DND-41 (cell line): Measurements from ENCODE around the gene PCSK4.
"Not testable (repeated sequence)": the region's sequence is repeated elsewhere in the genome, so short reads cannot be mapped to it uniquely, and the experiment has no call there.

ENCODE experiments used
- ATAC-seq: fragments of 200-7000 bp; cut with Tn5 transposase; 3 replicates; pipeline ENCODE4 v1.9.1; 2021; ENCODE audit warnings: low read depth; ENCODE audit not compliant: insufficient read depth
- DNase-seq: peaks from one replicate; pipeline ENCODE4 v3.0.0-alpha.2; 2020
- H2AFZ ChIP-seq: 2 replicates; pipeline ENCODE4 v1.6.0; 2012; ENCODE audit warnings: low read depth, low read length
- H3K27ac ChIP-seq: 2 replicates; pipeline ENCODE4 v1.5.1; 2012; ENCODE audit warnings: low read length, inconsistent platforms
- H3K27me3 ChIP-seq: fragments of 200-600 bp; sonication (generic); 2 replicates; pipeline ENCODE4 v1.6.0; 2012; ENCODE audit warnings: low read length, mild to moderate bottlenecking, inconsistent platforms; ENCODE audit not compliant: insufficient read depth, poor library complexity
- H3K36me3 ChIP-seq: 2 replicates; pipeline ENCODE4 v1.5.1; 2012; ENCODE audit warnings: low read length, inconsistent platforms; ENCODE audit not compliant: insufficient read depth
- H3K4me1 ChIP-seq: 2 replicates; pipeline ENCODE4 v1.5.1; 2012; ENCODE audit warnings: mild to moderate bottlenecking, low read length; ENCODE audit not compliant: insufficient read depth
- H3K4me2 ChIP-seq: 2 replicates; pipeline ENCODE4 v1.6.0; 2012; ENCODE audit warnings: mild to moderate bottlenecking, moderate library complexity, low read length, inconsistent platforms; ENCODE audit not compliant: insufficient read depth
- H3K4me3 ChIP-seq, 2 experiments: fragments of 200-600 bp in 1 of 2; shearing (Covaris generic) in 1 of 2; 2 replicates each; pipeline ENCODE4 v1.5.1; 2012 to 2016; ENCODE audit warnings: inconsistent platforms in 2 of 2, low read length in 2 of 2, mild to moderate bottlenecking in 2 of 2, low read depth in 1 of 2, moderate library complexity in 1 of 2
- H3K79me2 ChIP-seq: 2 replicates; pipeline ENCODE4 v1.6.0; 2012; ENCODE audit warnings: low read length, inconsistent platforms; ENCODE audit not compliant: insufficient read depth
- H3K9ac ChIP-seq: 2 replicates; pipeline ENCODE4 v1.6.0; 2012; ENCODE audit warnings: low read depth, mild to moderate bottlenecking, inconsistent platforms, low read length, moderate library complexity
- H3K9me3 ChIP-seq: 2 replicates; pipeline ENCODE4 v1.5.1; 2012; ENCODE audit warnings: low read length, moderate library complexity, mild to moderate bottlenecking, inconsistent platforms; ENCODE audit not compliant: insufficient read depth, severe bottlenecking
- H4K20me1 ChIP-seq: 2 replicates; pipeline ENCODE4 v1.6.0; 2012; ENCODE audit warnings: low read length; ENCODE audit not compliant: insufficient read depth
- EZH2 ChIP-seq: IDR thresholded peaks from 3 replicates; pipeline ENCODE4 v1.6.1; 2012; ENCODE audit warnings: borderline replicate concordance, low read depth, mild to moderate bottlenecking, moderate library complexity, low read length, inconsistent platforms; ENCODE audit not compliant: severe bottlenecking
- TF ChIP-seq, protein P1 (sequence below): IDR thresholded peaks from 2 replicates; pipeline ENCODE4 v1.5.1; 2012; ENCODE audit warnings: borderline replicate concordance, low read length, moderate library complexity, mild to moderate bottlenecking; ENCODE audit not compliant: poor library complexity, severe bottlenecking; ENCODE audit errors: extremely low read depth

The PCSK4 gene

DNA sequence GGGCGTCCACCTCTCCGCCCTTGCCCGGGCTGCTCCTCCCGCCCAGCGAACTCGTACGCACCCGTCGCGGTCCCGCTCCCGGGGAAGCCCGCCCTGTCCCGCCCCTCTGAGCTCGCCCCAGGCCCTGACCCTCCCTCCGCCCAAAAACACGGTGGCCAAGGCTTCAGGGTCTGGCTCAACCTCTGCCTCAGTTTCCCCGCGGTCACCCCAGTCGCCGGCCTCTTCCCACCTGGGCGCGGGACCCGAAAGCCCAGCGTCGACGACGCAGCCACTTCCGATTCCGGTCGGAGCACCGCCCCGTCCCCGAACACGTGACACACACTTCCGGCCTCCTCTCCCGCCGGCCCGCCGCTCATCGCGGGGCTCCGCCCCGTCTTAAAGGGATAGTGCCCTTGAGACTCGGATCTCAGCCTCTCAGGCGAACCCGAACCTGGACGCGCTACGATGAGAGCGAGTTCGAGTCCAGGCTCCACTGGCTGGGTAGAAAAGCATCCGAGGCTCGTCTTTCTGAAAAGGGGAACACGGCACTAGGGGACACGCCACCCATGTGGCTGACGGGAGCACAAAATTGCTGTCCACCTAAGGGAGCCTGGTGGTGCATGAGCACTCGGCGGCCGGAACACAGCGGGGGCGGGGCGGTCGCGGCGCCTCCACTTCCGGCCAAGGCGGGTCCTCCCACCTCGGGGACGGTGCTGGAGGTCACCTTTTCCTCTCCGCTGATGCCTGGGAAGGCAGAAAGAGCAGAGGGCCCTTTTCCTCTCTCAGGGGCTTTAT, 11.0 kb downstream of the PCSK4 start, which contains the start of gene C19orf25:
TSS of gene C19orf25 (minus strand) at position 282 of the 774 bp plus-strand sequence. CDS start 312 bp downstream, outside the sequence.
- Histone ChIP-seq H4K20me1 (peaks cover 39% of the 10 kb centered on the region), H3K4me3 (peak within 1 kb of the TSS; percentile 89 to 98), H3K27me3 (no peaks in the 10 kb centered on the region), H3K9me3 (no peaks in the 10 kb centered on the region), H3K36me3 (peaks cover 24% of the 10 kb centered on the region), H3K4me2 (peak within 1 kb of the TSS; percentile 99), H3K79me2 (peaks cover 40% of the 10 kb centered on the region), H2AFZ (peak within 1 kb of the TSS; percentile 100), H3K27ac (peak within 1 kb of the TSS; percentile 98), H3K4me1 (peaks cover 28% of the 10 kb centered on the region), H3K9ac (peak within 1 kb of the TSS; percentile 92)
- TF ChIP-seq, protein P1, sequence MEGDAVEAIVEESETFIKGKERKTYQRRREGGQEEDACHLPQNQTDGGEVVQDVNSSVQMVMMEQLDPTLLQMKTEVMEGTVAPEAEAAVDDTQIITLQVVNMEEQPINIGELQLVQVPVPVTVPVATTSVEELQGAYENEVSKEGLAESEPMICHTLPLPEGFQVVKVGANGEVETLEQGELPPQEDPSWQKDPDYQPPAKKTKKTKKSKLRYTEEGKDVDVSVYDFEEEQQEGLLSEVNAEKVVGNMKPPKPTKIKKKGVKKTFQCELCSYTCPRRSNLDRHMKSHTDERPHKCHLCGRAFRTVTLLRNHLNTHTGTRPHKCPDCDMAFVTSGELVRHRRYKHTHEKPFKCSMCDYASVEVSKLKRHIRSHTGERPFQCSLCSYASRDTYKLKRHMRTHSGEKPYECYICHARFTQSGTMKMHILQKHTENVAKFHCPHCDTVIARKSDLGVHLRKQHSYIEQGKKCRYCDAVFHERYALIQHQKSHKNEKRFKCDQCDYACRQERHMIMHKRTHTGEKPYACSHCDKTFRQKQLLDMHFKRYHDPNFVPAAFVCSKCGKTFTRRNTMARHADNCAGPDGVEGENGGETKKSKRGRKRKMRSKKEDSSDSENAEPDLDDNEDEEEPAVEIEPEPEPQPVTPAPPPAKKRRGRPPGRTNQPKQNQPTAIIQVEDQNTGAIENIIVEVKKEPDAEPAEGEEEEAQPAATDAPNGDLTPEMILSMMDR: no peak
- TF ChIP-seq EZH2: no peak
- DNase-seq (peak; percentile 95), ATAC-seq (peak; percentile 94)

DNA sequence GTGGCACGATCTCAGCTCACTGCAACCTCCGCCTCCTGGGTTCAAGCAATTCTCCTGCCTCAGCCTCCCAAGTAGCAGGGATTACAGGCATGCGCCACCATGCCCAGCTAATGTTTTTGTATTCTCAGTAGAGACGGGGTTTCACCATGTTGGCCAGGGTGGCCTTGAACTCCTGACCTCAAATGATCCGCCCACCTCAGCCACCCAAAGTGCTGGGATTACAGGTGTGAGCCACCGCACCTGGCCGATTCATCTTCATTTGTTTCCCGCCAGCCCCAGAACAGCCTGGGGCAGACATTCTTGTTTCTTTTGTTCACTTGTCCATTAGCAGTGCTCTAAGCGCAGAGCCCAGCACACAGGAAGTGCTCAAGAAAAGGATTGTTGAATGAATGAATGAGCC, 13.1 kb downstream of the PCSK4 start:
- not testable (repeated sequence) for DNase-seq, ATAC-seq
- peak overlapping the region; percentile 99 for H3K4me2 ChIP-seq

DNA sequence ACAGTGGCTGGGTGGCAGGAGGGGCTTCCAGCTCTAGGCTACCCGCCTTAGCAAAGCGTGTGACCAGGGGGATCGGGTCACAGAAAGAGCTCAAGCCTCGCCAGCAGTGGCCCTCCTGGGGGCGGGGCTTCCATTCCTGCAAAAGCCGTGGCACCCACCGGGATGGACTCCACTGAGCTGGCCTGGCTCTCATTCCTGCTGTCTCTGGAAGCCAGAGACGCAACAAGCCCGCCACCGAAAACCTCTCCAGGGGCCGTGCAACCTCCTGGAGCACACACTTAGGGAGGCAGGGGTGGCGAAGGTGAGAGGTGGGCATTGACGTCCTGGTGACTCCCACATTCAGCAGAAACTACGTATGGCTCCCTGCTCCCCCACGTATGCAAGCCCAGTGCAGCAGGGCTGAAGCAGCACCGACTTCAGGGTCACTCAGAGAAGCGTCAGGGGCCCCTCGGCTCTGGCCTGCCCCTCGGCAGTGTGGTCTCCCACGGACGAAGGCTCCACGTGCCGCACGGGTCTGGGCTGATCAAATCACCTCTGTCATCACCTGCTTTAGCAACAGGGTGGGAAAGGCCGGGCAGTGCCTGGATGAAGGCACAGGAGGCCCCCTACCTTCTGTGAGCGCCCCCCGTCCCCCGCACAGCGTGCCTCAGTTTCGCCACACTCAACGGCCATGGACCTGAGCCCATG, 14.3 kb downstream of the PCSK4 start:
- H3K4me2 ChIP-seq: no peak overlapping the region
- ATAC-seq (no peak), DNase-seq (no peak)
- H4K20me1 ChIP-seq: peaks cover 71% of the 10 kb centered on the region
- H3K36me3 ChIP-seq: peaks cover 24% of the 10 kb centered on the region
- H3K79me2 ChIP-seq: peaks cover 45% of the 10 kb centered on the region
- peaks cover 43% of the 10 kb centered on the region for H3K4me1 ChIP-seq
- no peak overlapping the region for H3K27ac ChIP-seq
- TF ChIP-seq EZH2: no peak
- TF ChIP-seq, protein P1: no peak
- no peaks in the 10 kb centered on the region for H3K9me3 ChIP-seq
- no peaks in the 10 kb centered on the region for H3K27me3 ChIP-seq
- H2AFZ ChIP-seq: no peak overlapping the region
- H3K4me3 ChIP-seq: no peak overlapping the region
- no peak overlapping the region for H3K9ac ChIP-seq

More for the DNA sequence above, 13.1 kb downstream of the PCSK4 start:
- H3K79me2 ChIP-seq: peaks cover 45% of the 10 kb centered on the region
- H3K27ac ChIP-seq, H2AFZ ChIP-seq, H3K9me3 ChIP-seq, H3K27me3 ChIP-seq: not testable (repeated sequence)
- peaks cover 31% of the 10 kb centered on the region for H3K4me1 ChIP-seq
- peaks cover 60% of the 10 kb centered on the region for H4K20me1 ChIP-seq
- H3K9ac ChIP-seq: peak overlapping the region; percentile 92; the same call in 1 of the 2 replicates
- H3K36me3 ChIP-seq: peaks cover 24% of the 10 kb centered on the region
- peak overlapping the region in 1 of 2 experiments; percentile 98; a peak in 1 of 4 replicates for H3K4me3 ChIP-seq
